ENCODE measurements around the gene LDAH. TPM values are rescaled to one million over a fixed set of nuclear protein-coding genes. Genes with fewer than 3 reads are reported as not detected.

Gene LDAH
- total and polyA plus RNA-seq, 2 experiments from 2014 or later: 12.1 to 37.5 TPM

- peak; percentile 41 for ATAC-seq
These were observed 145.4 kb downstream of the LDAH start for GRCh38 chr2:20677301-20678085.

More at GRCh38 chr2:20677301-20678085, 145.4 kb downstream of the LDAH start:
- H3K4me3 Mint-ChIP-seq: no peak overlapping the region
- no peaks in the 10 kb centered on the region; the same call in none of the 2 replicates for H4K20me1 ChIP-seq (replicated peaks; ENCODE audit: insufficient read depth)
- H3K4me3 ChIP-seq: no peak overlapping the region
- 0 out of 2 replicates have a peak, but pooled peaks cover 2% of the 10 kb centered on the region for H3F3A ChIP-seq (replicated peaks; ENCODE audit: low read depth)
- DNase-seq (ENCODE audit: low spot score): peak; percentile 61
- H3K9me3 Mint-ChIP-seq: no peaks in the 10 kb centered on the region; the same call in 2 of the 3 replicates
- no peaks in the 10 kb centered on the region for H3K36me3 ChIP-seq (ENCODE audit: insufficient read depth)
- no peaks in the 10 kb centered on the region for H3K9me2 ChIP-seq (ENCODE audit: insufficient read depth)
- H3K79me2 ChIP-seq (replicated peaks; ENCODE audit: insufficient read depth): no peaks in the 10 kb centered on the region
- no peak overlapping the region for H3K27ac Mint-ChIP-seq
- peaks cover 32% of the 10 kb centered on the region for H3K27me3 Mint-ChIP-seq (ENCODE audit: insufficient read depth, low read depth, poor library complexity)
- H3K4me1 Mint-ChIP-seq: peaks cover 47% of the 10 kb centered on the region
- H3K27me3 ChIP-seq (ENCODE audit: insufficient read depth): peaks cover 28% of the 10 kb centered on the region
- H3K27ac ChIP-seq (ENCODE audit: low read depth): no peak overlapping the region
- no peak overlapping the region for H3K4me2 ChIP-seq
- no peaks in the 10 kb centered on the region for H3K36me3 Mint-ChIP-seq (ENCODE audit: low read depth)
- H3K4me1 ChIP-seq (ENCODE audit: insufficient read depth): peaks cover 32% of the 10 kb centered on the region
- H2AFZ ChIP-seq: no peak overlapping the region
- TF ChIP-seq ZNF462 (CRISPR knock-in tag; IDR thresholded peaks at IDR 0.05) (no peak), JUNB (IDR thresholded peaks at IDR 0.05; ENCODE audit: unreplicated experiment) (no peak), ZNF114 (CRISPR knock-in tag; IDR thresholded peaks at IDR 0.05) (no peak), CTCF (conservative IDR thresholded peaks at IDR 0.05; ENCODE audit: low read depth in 2 of 2) (peak; percentile 25 to 64), ETS1 (IDR thresholded peaks at IDR 0.05) (no peak)

All from GM23338 (cell line).